WI38 (cell line): ENCODE data around the gene COL4A2.
"Not testable (repeated sequence)": the region's sequence is repeated elsewhere in the genome, so short reads cannot be mapped to it uniquely, and the experiment has no call there.

Source experiments
- H3K4me3 ChIP-seq: 2 replicates; pipeline ENCODE4 v1.5.1; 2011; ENCODE audit warnings: low read depth, mild to moderate bottlenecking, control low read depth, low read length
- CTCF ChIP-seq: IDR thresholded peaks from 2 replicates; pipeline ENCODE4 v1.5.1; 2012; ENCODE audit warnings: low read depth, mild to moderate bottlenecking, control low read depth, low read length

COL4A2 gene

GRCh38 chr13:110486061-110486715, 179.1 kb downstream of the COL4A2 start:
- no peak overlapping the region for H3K4me3 ChIP-seq
- TF ChIP-seq CTCF = no peak

- not testable (repeated sequence) for H3K4me3 ChIP-seq
Observed at GRCh38 chr13:110486880-110487279, 179.8 kb downstream of the COL4A2 start.

DNA sequence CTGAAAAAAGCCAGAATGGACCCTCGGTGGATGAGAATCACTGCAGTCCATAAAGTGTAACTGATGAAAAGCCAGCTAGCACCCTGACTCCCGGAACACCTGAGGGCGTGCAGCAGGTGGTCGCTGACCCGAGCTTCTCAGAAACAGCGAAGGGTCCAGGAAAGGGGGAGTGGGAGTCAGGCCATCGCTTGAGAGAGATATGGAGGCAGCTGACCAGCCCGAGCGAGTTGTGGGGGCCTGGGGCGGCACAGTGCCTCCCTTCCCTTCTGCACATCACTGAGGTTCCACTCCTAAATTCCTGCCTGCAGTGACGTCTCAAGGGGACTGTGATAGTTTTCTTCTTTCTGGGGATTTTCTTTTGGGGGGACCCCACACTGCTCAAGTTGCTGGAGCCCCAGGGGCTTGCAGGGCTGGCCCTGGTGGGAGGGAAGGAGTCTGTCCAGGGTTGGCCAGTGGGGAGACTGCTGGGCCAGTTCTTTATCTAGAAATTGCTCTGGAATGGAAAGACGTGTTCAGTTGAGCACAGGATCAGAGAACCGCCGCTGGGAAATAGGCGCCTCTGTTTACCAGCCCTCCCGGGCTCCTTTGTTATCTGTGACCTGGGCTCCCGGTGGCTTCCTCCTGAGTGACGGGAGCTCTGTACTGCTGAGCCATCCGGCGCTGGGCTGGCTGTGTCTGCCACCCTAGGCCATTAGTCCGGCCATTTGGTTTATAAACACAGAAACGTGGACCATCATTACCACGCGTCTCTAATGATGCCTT, 183.1 kb downstream of the COL4A2 start:
- H3K4me3 ChIP-seq = no peak overlapping the region
- TF ChIP-seq CTCF = no peak

- no peak for TF ChIP-seq CTCF
- H3K4me3 ChIP-seq = no peak overlapping the region
Observed at GRCh38 chr13:110491869-110492678, 185.0 kb downstream of the COL4A2 start.

- TF ChIP-seq CTCF = no peak
- no peak overlapping the region for H3K4me3 ChIP-seq
Observed at GRCh38 chr13:110492679-110493593, 185.9 kb downstream of the COL4A2 start.

- H3K4me3 ChIP-seq = no peak overlapping the region
Observed at GRCh38 chr13:110493613-110494012, 186.5 kb downstream of the COL4A2 start.

More at GRCh38 chr13:110493613-110494012, 186.5 kb downstream of the COL4A2 start:
- no peak for TF ChIP-seq CTCF
